Coronary artery (tissue), 2 donors: ENCODE measurements around the gene WDR62.

Experiments used
- DNase-seq: peaks from one replicate; pipeline ENCODE4 v3.0.0-alpha.2; 2017; ENCODE audit warnings: low spot score
- H3K27ac ChIP-seq, 2 donors: fragments of 200-600 bp; sonication (generic); one replicate each; pipeline ENCODE4 v1.5.1; 2016 to 2019
- H3K4me3 ChIP-seq: fragments of 200-600 bp; sonication (generic); 2 replicates; pipeline ENCODE4 v1.5.1; 2016; ENCODE audit warnings: mild to moderate bottlenecking, moderate library complexity
- TF ChIP-seq, protein P1 (sequence below): fragments of 200-600 bp; sonication (generic); IDR thresholded peaks from one replicate; pipeline ENCODE4 v1.5.1; 2019; ENCODE audit warnings: antibody characterized with exemption

WDR62 gene

DNA sequence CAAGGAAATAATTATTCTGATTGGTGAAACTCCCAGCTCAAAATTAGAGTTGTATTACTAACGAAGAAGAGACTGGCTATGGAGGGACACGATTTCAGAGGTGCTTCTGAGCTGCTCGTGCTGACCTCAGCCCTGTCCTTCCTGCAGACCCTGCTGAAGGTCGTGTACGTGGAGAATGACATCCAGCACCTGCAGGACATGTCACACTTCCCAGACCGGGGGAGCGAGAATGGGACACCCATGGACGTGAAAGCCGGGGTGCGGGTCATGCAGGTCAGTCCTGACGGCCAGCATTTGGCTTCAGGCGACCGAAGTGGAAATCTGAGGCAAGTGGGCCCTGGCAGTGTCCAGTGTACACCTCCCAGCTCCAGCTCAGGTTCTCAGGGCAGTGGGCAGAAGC, 28.2 kb downstream of the WDR62 start:
- Histone ChIP-seq H3K4me3 (no peak overlapping the region), H3K27ac (no peak overlapping the region)
- TF ChIP-seq, protein P1, sequence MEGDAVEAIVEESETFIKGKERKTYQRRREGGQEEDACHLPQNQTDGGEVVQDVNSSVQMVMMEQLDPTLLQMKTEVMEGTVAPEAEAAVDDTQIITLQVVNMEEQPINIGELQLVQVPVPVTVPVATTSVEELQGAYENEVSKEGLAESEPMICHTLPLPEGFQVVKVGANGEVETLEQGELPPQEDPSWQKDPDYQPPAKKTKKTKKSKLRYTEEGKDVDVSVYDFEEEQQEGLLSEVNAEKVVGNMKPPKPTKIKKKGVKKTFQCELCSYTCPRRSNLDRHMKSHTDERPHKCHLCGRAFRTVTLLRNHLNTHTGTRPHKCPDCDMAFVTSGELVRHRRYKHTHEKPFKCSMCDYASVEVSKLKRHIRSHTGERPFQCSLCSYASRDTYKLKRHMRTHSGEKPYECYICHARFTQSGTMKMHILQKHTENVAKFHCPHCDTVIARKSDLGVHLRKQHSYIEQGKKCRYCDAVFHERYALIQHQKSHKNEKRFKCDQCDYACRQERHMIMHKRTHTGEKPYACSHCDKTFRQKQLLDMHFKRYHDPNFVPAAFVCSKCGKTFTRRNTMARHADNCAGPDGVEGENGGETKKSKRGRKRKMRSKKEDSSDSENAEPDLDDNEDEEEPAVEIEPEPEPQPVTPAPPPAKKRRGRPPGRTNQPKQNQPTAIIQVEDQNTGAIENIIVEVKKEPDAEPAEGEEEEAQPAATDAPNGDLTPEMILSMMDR = no peak
- DNase-seq = no peak

- no peak for DNase-seq
- TF ChIP-seq, protein P1 = no peak
- no peak overlapping the region for H3K27ac ChIP-seq
- H3K4me3 ChIP-seq = no peak overlapping the region
These were observed 29.7 kb downstream of the WDR62 start for GRCh38 chr19:36084231-36085009.

DNA sequence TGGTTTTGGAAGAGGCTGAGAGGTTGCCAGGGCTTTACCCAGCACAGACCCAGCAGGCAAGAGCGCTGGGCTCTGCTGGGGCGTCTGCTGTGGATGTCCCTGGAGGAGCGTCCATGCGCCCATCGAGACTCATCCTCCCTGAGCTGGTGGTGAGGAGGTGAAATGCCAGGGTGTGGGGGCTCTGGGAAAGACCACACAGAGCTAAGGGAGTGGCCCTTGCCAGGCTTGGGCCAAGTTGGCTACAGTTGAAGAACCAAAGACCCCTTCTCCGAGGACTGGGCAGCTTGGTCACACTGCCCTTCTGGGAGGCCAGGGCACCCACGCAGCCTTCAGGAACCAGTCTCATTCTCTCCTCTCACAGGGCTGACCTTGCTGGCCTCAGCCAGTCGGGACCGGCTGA, 31.6 kb downstream of the WDR62 start:
- DNase-seq = no peak
- no peak overlapping the region for H3K27ac ChIP-seq
- no peak overlapping the region for H3K4me3 ChIP-seq
- TF ChIP-seq, protein P1 = no peak

DNA sequence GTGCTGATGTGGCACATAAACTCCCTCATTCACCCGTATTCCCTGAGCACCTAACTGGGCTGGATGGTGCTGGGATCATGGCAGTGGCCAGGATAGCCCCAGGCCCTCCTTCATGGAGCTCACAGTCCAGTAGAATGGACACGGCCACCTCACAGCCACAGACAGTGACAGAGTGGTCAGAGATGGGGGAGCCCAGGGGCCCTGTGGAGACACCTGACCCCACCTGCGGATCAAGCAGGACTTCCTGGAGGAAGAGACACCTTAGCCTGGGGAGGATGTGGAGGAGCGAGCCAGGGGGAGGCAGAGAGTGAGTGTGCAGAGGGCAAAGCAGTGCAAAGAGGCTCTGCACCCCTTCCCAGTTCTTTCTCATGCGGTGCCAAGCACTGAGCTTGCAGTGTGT, 35.1 kb downstream of the WDR62 start:
- Histone ChIP-seq H3K4me3 (no peak overlapping the region), H3K27ac (no peak overlapping the region)
- DNase-seq = no peak
- TF ChIP-seq, protein P1 = no peak

DNA sequence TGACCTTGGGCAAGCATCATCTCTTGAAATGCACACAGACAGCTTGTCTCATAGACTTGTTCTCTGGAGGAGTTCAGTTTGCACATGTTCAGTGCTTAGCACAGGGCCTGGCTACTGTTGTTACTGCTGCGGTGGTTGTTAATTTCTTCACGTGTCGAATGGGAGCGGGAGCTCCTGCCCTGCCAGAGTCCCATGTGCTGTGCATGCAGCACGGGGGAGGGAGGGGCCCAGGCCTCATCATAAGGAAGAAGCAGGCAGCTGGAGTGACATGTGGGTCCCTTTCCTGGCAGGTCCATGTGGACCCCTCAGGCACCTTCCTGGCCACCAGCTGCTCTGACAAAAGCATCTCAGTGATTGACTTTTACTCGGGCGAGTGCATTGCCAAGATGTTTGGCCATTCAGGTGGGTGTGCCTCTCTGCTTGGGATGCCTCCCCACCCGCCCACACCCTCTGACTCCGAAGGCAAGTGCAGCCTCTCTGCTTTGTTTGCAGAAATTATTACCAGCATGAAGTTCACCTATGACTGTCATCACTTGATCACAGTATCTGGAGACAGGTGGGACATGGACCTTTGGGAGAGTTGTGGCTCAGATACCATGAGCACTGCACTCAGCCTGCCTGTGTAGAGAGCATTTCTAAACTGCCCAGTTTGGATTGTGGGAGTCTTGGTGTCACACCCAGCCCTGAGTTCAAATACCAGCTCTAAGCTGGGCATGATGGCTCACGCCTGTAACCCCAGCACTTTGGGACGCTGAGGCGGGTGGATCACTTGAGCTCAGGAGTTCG, 36.4 kb downstream of the WDR62 start:
- TF ChIP-seq, protein P1 = no peak
- H3K4me3 ChIP-seq = no peak overlapping the region
- no peak for DNase-seq
- no peak overlapping the region for H3K27ac ChIP-seq

DNA sequence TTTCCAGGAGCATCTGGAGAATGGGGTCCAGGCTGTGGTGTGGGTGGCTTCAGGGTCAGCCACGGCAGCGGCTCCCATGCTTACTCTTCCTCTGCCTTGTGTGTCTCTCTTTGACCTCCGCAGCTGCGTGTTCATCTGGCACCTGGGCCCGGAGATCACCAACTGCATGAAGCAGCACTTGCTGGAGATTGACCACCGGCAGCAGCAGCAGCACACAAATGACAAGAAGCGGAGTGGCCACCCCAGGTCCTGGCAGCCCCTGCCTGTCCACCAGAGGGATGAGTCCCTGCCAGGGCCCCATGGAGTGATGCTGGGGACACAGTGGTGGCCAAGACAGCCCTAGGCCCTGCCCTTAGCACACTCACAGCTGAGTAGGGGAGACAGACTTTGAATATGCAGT, 37.9 kb downstream of the WDR62 start:
- TF ChIP-seq, protein P1 = no peak
- Histone ChIP-seq H3K27ac (no peak overlapping the region), H3K4me3 (no peak overlapping the region)
- no peak for DNase-seq
